ENCODE results near the gene DDX23.

DNA sequence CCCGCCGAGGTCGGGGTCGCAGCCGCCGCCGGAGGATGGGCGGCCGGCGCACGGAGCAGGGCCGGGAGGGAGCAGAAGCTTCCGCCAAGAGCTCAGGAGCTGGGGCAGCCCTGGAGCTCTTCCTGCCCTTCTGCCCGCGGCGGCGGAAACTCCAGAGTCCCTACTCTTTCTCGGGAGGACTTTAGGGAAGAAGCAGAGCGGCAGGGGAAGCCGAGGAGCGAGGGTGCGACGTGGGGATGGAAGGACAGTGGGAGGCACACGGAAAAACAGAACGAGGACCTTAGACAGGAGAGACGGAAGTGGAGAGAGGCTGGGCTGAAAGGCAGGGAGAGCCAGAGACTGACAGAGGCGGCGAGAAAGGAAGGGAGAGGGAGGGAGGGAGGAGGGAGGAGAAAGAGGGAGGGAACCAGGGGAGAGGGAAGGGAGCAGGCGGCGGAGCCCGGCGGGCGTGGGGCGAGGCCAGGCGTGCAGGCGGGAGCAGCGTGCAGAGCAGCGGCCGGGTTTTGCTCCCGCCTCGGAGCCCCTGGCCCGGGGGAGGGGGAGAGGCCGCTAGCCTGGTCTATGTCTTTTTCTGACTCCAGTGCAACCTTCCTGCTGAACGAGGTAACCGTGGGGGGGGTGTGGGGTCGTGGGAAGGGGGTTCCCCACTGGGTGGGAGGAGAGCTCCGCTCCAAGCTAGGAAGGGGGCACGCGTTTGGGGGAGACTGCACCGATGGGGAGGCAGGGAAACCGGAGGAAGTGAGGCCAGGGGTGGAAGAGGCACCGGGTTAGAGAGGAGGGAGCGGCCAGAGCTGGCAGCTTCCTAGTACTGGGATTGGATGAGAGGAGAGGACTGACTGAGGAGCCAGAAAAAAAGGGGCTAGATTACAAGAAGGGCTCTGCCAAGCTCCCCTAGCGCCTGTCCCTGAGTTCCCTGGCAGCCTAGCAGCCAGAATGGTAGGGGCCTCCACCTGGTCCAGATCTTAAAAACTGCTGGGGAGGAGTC, 36.5 kb downstream of the DDX23 start:
- TF ChIP-seq, protein P1, sequence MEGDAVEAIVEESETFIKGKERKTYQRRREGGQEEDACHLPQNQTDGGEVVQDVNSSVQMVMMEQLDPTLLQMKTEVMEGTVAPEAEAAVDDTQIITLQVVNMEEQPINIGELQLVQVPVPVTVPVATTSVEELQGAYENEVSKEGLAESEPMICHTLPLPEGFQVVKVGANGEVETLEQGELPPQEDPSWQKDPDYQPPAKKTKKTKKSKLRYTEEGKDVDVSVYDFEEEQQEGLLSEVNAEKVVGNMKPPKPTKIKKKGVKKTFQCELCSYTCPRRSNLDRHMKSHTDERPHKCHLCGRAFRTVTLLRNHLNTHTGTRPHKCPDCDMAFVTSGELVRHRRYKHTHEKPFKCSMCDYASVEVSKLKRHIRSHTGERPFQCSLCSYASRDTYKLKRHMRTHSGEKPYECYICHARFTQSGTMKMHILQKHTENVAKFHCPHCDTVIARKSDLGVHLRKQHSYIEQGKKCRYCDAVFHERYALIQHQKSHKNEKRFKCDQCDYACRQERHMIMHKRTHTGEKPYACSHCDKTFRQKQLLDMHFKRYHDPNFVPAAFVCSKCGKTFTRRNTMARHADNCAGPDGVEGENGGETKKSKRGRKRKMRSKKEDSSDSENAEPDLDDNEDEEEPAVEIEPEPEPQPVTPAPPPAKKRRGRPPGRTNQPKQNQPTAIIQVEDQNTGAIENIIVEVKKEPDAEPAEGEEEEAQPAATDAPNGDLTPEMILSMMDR (IDR thresholded peaks at IDR 0.05), result no peak
- TF ChIP-seq CHD2 (IDR thresholded peaks at IDR 0.05; ENCODE audit: low read length, partially characterized antibody), result no peak
- no peak for TF ChIP-seq EP300 (IDR thresholded peaks at IDR 0.05; ENCODE audit: borderline replicate concordance in 1 of 2, low read depth in 1 of 2, low read length in 1 of 2)
- no peak for TF ChIP-seq NFIC (IDR thresholded peaks at IDR 0.05; ENCODE audit: borderline replicate concordance)
- TF ChIP-seq ELF1 (IDR thresholded peaks at IDR 0.05), result peak; percentile 42; the same call in 1 of the 2 replicates
- TF ChIP-seq POLR2AphosphoS5 (IDR thresholded peaks at IDR 0.05; ENCODE audit: low read depth, low read length), result peak; percentile 82
- no peak for TF ChIP-seq TEAD4 (IDR thresholded peaks at IDR 0.05; ENCODE audit: borderline replicate concordance, insufficient read depth)

Measured in SK-N-SH (cell line).